ENCODE data around the gene C12orf76. TPM values are rescaled to one million over a fixed set of nuclear protein-coding genes. Genes with fewer than 3 reads are reported as not detected.

C12orf76 gene
- total and polyA plus RNA-seq, 9 of the 15 experiments (the other 6 are each of a cell fraction or from before 2014, with no cell fraction given) = 6.3 to 38.6 (median 12.3) TPM

GRCh38 chr12:110048242-110049027 lies at the start of gene C12orf76 (continued):
- TF ChIP-seq, protein P1, sequence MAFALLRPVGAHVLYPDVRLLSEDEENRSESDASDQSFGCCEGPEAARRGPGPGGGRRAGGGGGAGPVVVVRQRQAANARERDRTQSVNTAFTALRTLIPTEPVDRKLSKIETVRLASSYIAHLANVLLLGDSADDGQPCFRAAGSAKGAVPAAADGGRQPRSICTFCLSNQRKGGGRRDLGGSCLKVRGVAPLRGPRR (CRISPR knock-in tag; IDR thresholded peaks at IDR 0.05) = no peak
- TF ChIP-seq ZFP36 (IDR thresholded peaks at IDR 0.05; ENCODE audit: low read depth, low read length, partially characterized antibody) = no peak
- TF ChIP-seq, protein P2, sequence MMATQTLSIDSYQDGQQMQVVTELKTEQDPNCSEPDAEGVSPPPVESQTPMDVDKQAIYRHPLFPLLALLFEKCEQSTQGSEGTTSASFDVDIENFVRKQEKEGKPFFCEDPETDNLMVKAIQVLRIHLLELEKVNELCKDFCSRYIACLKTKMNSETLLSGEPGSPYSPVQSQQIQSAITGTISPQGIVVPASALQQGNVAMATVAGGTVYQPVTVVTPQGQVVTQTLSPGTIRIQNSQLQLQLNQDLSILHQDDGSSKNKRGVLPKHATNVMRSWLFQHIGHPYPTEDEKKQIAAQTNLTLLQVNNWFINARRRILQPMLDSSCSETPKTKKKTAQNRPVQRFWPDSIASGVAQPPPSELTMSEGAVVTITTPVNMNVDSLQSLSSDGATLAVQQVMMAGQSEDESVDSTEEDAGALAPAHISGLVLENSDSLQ (IDR thresholded peaks at IDR 0.05) = peak; percentile 65
- TF ChIP-seq MCM7 (IDR thresholded peaks at IDR 0.05) = no peak
- TF ChIP-seq NBN (IDR thresholded peaks at IDR 0.05; ENCODE audit: low read depth) = peak; percentile 87; the same call in 1 of the 2 replicates
- TF ChIP-seq, protein P3, sequence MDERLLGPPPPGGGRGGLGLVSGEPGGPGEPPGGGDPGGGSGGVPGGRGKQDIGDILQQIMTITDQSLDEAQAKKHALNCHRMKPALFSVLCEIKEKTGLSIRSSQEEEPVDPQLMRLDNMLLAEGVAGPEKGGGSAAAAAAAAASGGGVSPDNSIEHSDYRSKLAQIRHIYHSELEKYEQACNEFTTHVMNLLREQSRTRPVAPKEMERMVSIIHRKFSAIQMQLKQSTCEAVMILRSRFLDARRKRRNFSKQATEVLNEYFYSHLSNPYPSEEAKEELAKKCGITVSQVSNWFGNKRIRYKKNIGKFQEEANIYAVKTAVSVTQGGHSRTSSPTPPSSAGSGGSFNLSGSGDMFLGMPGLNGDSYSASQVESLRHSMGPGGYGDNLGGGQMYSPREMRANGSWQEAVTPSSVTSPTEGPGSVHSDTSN (CRISPR knock-in tag; IDR thresholded peaks at IDR 0.05; ENCODE audit: low read depth) = no peak
- TF ChIP-seq, protein P3 (tag; conservative IDR thresholded peaks at IDR 0.05; ENCODE audit: low read depth) = no peak
- TF ChIP-seq ZNF277 (CRISPR knock-in tag; IDR thresholded peaks at IDR 0.05; ENCODE audit: borderline replicate concordance) = no peak
- TF ChIP-seq ZKSCAN8 (CRISPR knock-in tag; IDR thresholded peaks at IDR 0.05) = no peak
- no peak for TF ChIP-seq ZNF282 (CRISPR knock-in tag; IDR thresholded peaks at IDR 0.05)
- TF ChIP-seq BMI1 (IDR thresholded peaks at IDR 0.05; ENCODE audit: low read length) = peak; percentile 95
- peak; percentile 87 for TF ChIP-seq ETV1 (tag; conservative IDR thresholded peaks at IDR 0.05; ENCODE audit: low read depth)
- TF ChIP-seq, protein P4, sequence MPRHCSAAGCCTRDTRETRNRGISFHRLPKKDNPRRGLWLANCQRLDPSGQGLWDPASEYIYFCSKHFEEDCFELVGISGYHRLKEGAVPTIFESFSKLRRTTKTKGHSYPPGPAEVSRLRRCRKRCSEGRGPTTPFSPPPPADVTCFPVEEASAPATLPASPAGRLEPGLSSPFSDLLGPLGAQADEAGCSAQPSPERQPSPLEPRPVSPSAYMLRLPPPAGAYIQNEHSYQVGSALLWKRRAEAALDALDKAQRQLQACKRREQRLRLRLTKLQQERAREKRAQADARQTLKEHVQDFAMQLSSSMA (CRISPR knock-in tag; IDR thresholded peaks at IDR 0.05) = no peak
- no peak for TF ChIP-seq AFF4 (CRISPR knock-in tag; IDR thresholded peaks at IDR 0.05)
- no peak for TF ChIP-seq EWSR1 (IDR thresholded peaks at IDR 0.05; ENCODE audit: borderline replicate concordance, low read depth, partially characterized antibody)
- TF ChIP-seq TRIM24 (IDR thresholded peaks at IDR 0.05) = peak in 1 of 2 experiments; percentile 99; a peak in 2 of 4 replicates
- no peak for TF ChIP-seq CBX8 (IDR thresholded peaks at IDR 0.05; ENCODE audit: borderline replicate concordance, extremely low read depth, low read depth, low read length, poor library complexity, severe bottlenecking)

Data from K562 (cell line).